Thoracic aorta (tissue), 2 donors: ENCODE measurements around the gene SETBP1. TPM values are rescaled to one million over a fixed set of nuclear protein-coding genes. Genes with fewer than 3 reads are reported as not detected.

Source experiments
- ATAC-seq: fragments of 150-250 bp; one replicate; pipeline ENCODE4 v1.8.0; 2017; ENCODE audit warnings: low read depth; ENCODE audit not compliant: insufficient number of reproducible peaks, low FRiP score
- DNase-seq: peaks from one replicate; pipeline ENCODE4 v3.0.0-alpha.2; 2020; ENCODE audit warnings: low spot score
- H3K27ac ChIP-seq, 2 donors: fragments of 200-600 bp; sonication (generic); 1 replicate in 1 of 2; 2 replicates in 1 of 2; pipeline ENCODE4 v1.5.1; 2016; ENCODE audit warnings: mild to moderate bottlenecking in 2 of 2, moderate library complexity in 2 of 2
- H3K27me3 ChIP-seq: fragments of 200-600 bp; sonication (generic); replicated peaks from 2 replicates; pipeline ENCODE4 v1.6.0; 2016; ENCODE audit warnings: mild to moderate bottlenecking; ENCODE audit not compliant: insufficient read depth
- H3K36me3 ChIP-seq: fragments of 200-600 bp; sonication (generic); one replicate; pipeline ENCODE4 v1.5.1; 2016
- H3K4me1 ChIP-seq, 2 donors: fragments of 200-600 bp; sonication (generic); 1 replicate in 1 of 2; 2 replicates in 1 of 2; pipeline versions ENCODE4 v1.5.1 to v1.6.0; 2016; ENCODE audit warnings: low read depth in 2 of 2, mild to moderate bottlenecking in 1 of 2; ENCODE audit not compliant: control insufficient read depth in 1 of 2
- H3K4me3 ChIP-seq: fragments of 200-600 bp; sonication (generic); 2 replicates; pipeline ENCODE4 v1.5.1; 2016; ENCODE audit warnings: mild to moderate bottlenecking
- H3K9me3 ChIP-seq: fragments of 200-600 bp; sonication (generic); 2 replicates; pipeline ENCODE4 v1.5.1; 2016
- total RNA-seq, 2 donors: library from RNA; depleted of rRNA; stranded (reverse); fragments of >200 nt; gene quantifications; one replicate each; pipeline versions ENCODE4 v1.1.0 to v1.2.3, GENCODE V29; 2016
- TF ChIP-seq, protein P1 (sequence below): fragments of 200-600 bp; sonication (generic); IDR thresholded peaks from one replicate; pipeline ENCODE4 v1.5.1; 2019; ENCODE audit warnings: antibody characterized with exemption

The SETBP1 gene
- total RNA-seq, 2 donors from 2014 or later = 39.3 to 50.2 TPM

DNA sequence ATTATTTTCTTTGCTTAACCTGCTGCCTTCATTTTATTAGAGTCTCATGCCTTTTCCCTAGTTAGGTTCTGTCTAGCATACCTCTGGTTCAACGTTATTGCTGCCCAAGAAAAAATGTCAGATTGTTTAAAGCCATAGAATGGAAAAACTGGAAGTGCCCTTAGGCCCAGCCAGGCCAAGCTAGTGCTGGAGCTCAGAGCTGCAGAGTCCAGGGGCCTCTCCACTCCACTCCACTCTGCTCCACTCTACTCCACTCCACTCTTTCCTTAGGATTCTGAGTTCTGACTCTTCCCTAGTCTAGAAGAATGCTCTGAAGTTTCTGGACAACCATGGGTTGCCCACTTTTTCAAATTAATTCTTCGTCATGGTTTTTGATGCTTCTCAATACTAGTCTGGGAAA is 155.6 kb downstream of the SETBP1 start:
- no peak for DNase-seq
- Histone ChIP-seq H3K9me3 (no peaks in the 10 kb centered on the region), H3K4me1 (peaks cover 21 to 44% of the 10 kb centered on the region in 2 donors), H3K36me3 (no peaks in the 10 kb centered on the region), H3K27me3 (no peaks in the 10 kb centered on the region), H3K27ac (peak overlapping the region; percentile 29 to 57), H3K4me3 (no peak overlapping the region)
- ATAC-seq = no peak
- TF ChIP-seq, protein P1, sequence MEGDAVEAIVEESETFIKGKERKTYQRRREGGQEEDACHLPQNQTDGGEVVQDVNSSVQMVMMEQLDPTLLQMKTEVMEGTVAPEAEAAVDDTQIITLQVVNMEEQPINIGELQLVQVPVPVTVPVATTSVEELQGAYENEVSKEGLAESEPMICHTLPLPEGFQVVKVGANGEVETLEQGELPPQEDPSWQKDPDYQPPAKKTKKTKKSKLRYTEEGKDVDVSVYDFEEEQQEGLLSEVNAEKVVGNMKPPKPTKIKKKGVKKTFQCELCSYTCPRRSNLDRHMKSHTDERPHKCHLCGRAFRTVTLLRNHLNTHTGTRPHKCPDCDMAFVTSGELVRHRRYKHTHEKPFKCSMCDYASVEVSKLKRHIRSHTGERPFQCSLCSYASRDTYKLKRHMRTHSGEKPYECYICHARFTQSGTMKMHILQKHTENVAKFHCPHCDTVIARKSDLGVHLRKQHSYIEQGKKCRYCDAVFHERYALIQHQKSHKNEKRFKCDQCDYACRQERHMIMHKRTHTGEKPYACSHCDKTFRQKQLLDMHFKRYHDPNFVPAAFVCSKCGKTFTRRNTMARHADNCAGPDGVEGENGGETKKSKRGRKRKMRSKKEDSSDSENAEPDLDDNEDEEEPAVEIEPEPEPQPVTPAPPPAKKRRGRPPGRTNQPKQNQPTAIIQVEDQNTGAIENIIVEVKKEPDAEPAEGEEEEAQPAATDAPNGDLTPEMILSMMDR = no peak

DNA sequence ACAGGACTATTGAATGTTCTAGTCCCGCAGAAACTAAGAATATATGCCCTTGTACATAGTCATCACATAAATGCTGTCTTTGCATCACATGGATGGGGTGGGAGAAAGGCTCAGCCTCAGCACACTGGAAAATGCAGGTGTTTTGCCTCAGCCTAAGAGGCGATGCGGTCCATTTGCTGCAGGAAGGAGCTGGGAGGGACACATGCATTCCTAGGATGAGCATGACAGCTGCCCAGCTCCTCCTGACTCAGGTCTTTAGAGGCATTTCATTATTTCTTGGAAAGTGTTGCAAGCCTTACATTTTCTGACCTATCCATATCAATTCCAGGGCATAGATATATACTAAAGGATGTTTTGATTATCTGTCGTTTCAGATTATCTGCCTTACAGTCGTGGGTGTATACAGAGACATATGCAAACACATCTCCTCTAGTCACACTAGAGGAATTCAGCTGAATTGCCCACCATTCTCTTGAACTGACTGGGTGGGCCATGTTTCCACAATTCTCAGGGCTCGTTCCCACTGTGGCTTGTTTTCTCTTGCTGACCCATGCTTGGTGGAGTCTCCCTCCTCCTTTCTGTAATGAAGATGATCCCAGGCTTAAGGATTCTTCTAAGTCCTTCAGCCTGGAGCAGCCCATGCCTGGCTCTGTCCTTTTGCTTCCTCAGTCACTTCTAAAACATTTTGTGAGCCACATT is 156.9 kb downstream of the SETBP1 start:
- TF ChIP-seq, protein P1 = no peak
- Histone ChIP-seq H3K27ac (no peak overlapping the region), H3K4me3 (no peak overlapping the region), H3K27me3 (no peaks in the 10 kb centered on the region), H3K36me3 (no peaks in the 10 kb centered on the region), H3K4me1 (peaks cover 21 to 44% of the 10 kb centered on the region in 2 donors), H3K9me3 (no peaks in the 10 kb centered on the region)
- ATAC-seq (no peak), DNase-seq (no peak)

DNA sequence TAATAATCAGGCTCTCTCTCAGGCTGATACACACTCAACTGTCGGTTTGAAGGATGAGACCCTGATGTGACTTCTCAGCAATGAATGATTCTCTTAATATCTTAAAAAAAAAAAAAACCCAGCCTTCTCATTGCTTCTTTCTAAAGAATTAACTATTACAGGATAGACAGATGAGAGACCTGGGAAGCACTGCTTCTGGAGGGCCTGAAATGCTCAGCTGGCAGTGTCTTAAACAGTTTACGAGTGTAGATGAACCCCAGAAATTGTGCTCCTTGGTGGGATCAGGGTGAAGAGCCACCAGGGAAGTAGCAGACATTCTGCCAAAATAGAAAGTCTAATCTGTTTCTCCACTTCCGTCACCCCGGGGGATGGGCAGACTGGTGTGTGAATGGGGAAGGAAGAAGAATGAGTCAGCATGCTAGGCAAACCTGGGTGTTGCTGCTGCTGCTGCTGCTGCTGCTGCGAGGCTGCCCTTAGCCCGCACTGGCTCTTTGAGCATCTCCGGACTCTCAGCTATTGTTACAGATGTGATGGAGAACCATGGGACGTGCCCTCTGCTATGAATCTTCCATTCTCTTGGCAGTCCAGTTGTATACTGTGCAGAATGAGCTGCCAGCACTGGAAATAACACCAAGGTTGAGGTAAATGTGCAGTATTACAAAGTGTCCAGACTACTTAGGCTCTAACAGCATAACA is 158.4 kb downstream of the SETBP1 start:
- TF ChIP-seq, protein P1 = no peak
- Histone ChIP-seq H3K36me3 (no peaks in the 10 kb centered on the region), H3K4me3 (no peak overlapping the region), H3K27ac (no peak overlapping the region), H3K4me1 (peaks cover 21 to 44% of the 10 kb centered on the region in 2 donors), H3K9me3 (no peaks in the 10 kb centered on the region), H3K27me3 (no peaks in the 10 kb centered on the region)
- ATAC-seq (no peak), DNase-seq (peak; percentile 44)

DNA sequence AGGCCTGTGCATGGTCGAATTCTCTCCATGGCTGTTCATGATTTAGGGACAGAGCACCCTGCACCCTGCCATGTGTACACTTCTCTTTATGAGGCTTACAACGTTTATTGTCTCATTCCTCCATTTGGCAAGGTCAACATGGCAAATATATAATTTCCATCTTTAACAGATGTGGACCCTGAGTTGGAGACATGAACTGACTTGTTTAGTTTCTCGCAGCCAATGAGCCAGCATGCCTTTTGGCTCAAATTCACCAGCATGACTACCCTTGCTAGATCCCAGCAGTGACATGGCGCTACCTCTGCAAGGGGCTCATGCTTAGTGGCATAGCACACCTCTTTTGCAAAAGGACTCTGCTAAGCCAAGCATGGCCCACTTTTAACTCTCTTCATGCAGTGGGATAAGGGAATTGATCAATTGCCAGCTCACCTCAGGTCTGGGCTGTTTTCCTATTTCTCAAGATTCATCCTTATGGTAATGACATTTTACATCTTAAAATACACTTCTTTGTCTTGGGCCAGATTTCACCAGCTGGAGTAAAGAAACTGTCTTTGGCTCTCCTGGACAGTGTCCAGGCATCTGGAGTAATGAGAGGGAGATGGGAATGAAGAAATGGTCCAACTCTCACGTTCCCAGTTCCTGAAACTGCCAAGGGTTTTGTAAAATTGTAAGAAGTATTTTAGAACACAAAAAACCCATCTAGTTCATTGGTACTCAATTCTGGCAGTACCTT is 159.5 kb downstream of the SETBP1 start:
- no peak for DNase-seq
- no peak for ATAC-seq
- TF ChIP-seq, protein P1 = no peak

DNA sequence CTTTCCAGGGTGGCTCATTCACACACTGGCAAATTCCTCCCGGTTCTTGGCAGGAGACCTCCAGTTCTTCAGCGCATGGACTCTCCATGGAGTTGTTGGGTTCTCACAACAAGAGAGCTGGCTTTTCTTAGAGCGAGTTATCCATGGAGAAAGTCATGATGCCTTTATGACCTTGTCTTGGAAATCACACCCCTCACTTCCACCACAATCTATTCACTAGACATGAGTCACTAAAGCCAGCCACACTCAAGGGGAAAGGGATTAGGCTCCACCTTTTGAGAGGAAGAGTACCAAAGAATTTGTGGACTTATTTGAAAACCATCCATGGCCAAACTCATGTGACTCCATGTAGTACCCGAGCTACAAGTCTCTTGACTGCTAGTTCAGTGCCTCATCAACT is 160.5 kb downstream of the SETBP1 start:
- Histone ChIP-seq H3K27me3 (no peaks in the 10 kb centered on the region), H3K27ac (no peak overlapping the region), H3K4me1 (peaks cover 12 to 27% of the 10 kb centered on the region in 2 donors), H3K36me3 (no peaks in the 10 kb centered on the region), H3K9me3 (no peaks in the 10 kb centered on the region), H3K4me3 (no peak overlapping the region)
- TF ChIP-seq, protein P1 = no peak
- DNase-seq (no peak), ATAC-seq (no peak)

More for the DNA sequence above, 159.5 kb downstream of the SETBP1 start:
- Histone ChIP-seq H3K36me3 (no peaks in the 10 kb centered on the region), H3K27me3 (no peaks in the 10 kb centered on the region), H3K4me3 (no peak overlapping the region), H3K4me1 (peaks cover 21 to 37% of the 10 kb centered on the region in 2 donors), H3K9me3 (no peaks in the 10 kb centered on the region), H3K27ac (no peak overlapping the region)
